ENCODE data around the gene ATG7.

GRCh38 chr3:11547498-11547897 lies 275.3 kb downstream of the ATG7 start:
- TF ChIP-seq CTCF (tag by site-specific recombination; IDR thresholded peaks at IDR 0.05), result no peak
- TF ChIP-seq TCF7L2 (IDR thresholded peaks at IDR 0.05; ENCODE audit: borderline replicate concordance, low read depth, low read length), result no peak
- no peak for TF ChIP-seq RBAK (tag by site-specific recombination; IDR thresholded peaks at IDR 0.05)
- no peak for TF ChIP-seq ZNF112 (tag by site-specific recombination; IDR thresholded peaks at IDR 0.05)
- TF ChIP-seq KLF1 (tag by site-specific recombination; IDR thresholded peaks at IDR 0.05), result no peak
- TF ChIP-seq ATF2 (tag by site-specific recombination; IDR thresholded peaks at IDR 0.05; ENCODE audit: low read depth), result no peak
- TF ChIP-seq PRDM10 (tag by site-specific recombination; IDR thresholded peaks at IDR 0.05), result no peak
- TF ChIP-seq ZNF324 (tag by site-specific recombination; IDR thresholded peaks at IDR 0.05), result no peak
- TF ChIP-seq GLI4 (tag by site-specific recombination; IDR thresholded peaks at IDR 0.05), result no peak
- TF ChIP-seq ZSCAN30 (tag by site-specific recombination; IDR thresholded peaks at IDR 0.05), result no peak
- no peak for TF ChIP-seq ZNF174 (tag by site-specific recombination; IDR thresholded peaks at IDR 0.05)
- TF ChIP-seq FEZF1 (tag by site-specific recombination; IDR thresholded peaks at IDR 0.05), result no peak
